Measurements from ENCODE around the gene GLRX5. TPM values are rescaled to one million over a fixed set of nuclear protein-coding genes. Genes with fewer than 3 reads are reported as not detected.

Gene GLRX5
- total RNA-seq (46.7 TPM), polyA plus RNA-seq (ENCODE audit: insufficient read depth, low read depth, low replicate concordance) (124 TPM)
- long read RNA-seq, donor 1, transcript GLRX5-201 (2 exons, 1,564 nt): major isoform, 50 of 61 reads
- long read RNA-seq, donor 1, partial matches to known transcripts: 0 of 61 reads
- long read RNA-seq, donor 1, other reads (novel, unspliced or antisense): 11 of 61 reads
- long read RNA-seq, donor 2, transcript GLRX5-201 (2 exons, 1,564 nt): major isoform, 67 of 115 reads
- long read RNA-seq, donor 2, partial matches to known transcripts: 48 of 115 reads
- long read RNA-seq, donor 2, other reads (novel, unspliced or antisense): 0 of 115 reads
- long read RNA-seq, donor 3, transcript GLRX5-201 (2 exons, 1,564 nt): major isoform, 54 of 99 reads
- long read RNA-seq, donor 3, partial matches to known transcripts: 45 of 99 reads
- long read RNA-seq, donor 3, other reads (novel, unspliced or antisense): 0 of 99 reads
- long read RNA-seq, donor 4, transcript GLRX5-201 (2 exons, 1,564 nt): major isoform, 59 of 78 reads
- long read RNA-seq, donor 4, partial matches to known transcripts: 0 of 78 reads
- long read RNA-seq, donor 4, other reads (novel, unspliced or antisense): 19 of 78 reads
- long read RNA-seq, donor 5, partial matches to known transcripts: 0 of 1 reads
- long read RNA-seq, donor 5, other reads (novel, unspliced or antisense): 0 of 1 reads
- long read RNA-seq, donor 6, transcript GLRX5-201 (2 exons, 1,564 nt): major isoform, 40 of 48 reads
- long read RNA-seq, donor 6, partial matches to known transcripts: 0 of 48 reads
- long read RNA-seq, donor 6, other reads (novel, unspliced or antisense): 8 of 48 reads
- long read RNA-seq, donor 7, transcript GLRX5-201 (2 exons, 1,564 nt): major isoform, 76 of 79 reads
- long read RNA-seq, donor 7, partial matches to known transcripts: 2 of 79 reads
- long read RNA-seq, donor 7, other reads (novel, unspliced or antisense): 1 of 79 reads
- long read RNA-seq, donor 8, transcript GLRX5-201 (2 exons, 1,564 nt): major isoform, 73 of 73 reads
- long read RNA-seq, donor 8, partial matches to known transcripts: 0 of 73 reads
- long read RNA-seq, donor 8, other reads (novel, unspliced or antisense): 0 of 73 reads
- long read RNA-seq, donor 9, transcript GLRX5-201 (2 exons, 1,564 nt): major isoform, 23 of 23 reads
- long read RNA-seq, donor 9, partial matches to known transcripts: 0 of 23 reads
- long read RNA-seq, donor 9, other reads (novel, unspliced or antisense): 0 of 23 reads
- long read RNA-seq, donor 10, transcript GLRX5-201 (2 exons, 1,564 nt): major isoform, 42 of 42 reads
- long read RNA-seq, donor 10, partial matches to known transcripts: 0 of 42 reads
- long read RNA-seq, donor 10, other reads (novel, unspliced or antisense): 0 of 42 reads

DNA sequence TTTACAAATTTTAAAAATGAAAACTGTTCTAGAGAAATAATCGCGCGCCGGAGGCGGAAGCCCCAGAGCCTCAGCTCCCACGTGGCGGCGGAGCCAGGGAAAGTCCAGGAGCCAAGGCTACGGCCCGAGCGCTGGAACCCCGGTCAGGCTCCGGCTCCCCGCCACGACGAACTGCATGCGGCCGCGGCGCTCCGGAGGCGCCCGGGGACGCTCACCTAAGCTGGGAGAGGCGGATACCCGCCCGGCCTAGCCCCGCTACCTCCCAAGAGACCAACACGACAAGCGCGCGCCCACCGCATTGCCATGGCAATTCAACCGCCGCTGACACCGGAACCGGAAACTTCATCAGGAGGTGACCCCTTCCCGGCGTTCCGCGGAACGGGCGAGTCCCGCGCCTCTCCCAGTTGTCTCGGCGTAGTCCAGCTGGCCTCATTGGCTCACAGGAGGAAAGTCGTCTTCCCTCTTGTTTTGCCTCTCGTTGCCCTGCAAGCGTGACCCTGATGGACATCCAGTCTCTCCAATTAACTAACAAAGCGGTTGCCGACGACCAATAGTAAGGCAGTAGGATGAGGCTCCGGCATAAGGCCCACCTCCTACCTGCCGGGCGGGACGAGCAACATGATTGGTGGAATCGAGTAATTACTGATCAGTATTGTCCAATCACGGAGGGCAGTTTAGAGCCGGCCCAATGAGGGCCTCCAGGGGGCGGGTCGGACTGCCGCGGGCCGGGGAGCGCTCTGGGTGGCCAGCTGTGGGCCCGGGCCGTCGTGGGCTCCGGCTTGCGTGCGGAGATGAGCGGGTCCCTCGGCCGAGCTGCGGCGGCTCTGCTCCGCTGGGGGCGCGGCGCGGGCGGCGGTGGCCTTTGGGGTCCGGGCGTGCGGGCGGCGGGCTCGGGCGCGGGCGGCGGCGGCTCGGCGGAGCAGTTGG is at the start of gene GLRX5:
Gene GLRX5 (plus strand): TSS at position 752 of the 927 bp plus-strand sequence. CDS start 40 bp downstream, at position 792.
- no peaks in the 10 kb centered on the region for H3K36me3 ChIP-seq (ENCODE audit: control insufficient read depth in 2 of 3, insufficient read depth in 3 of 3, low read length in 3 of 3)
- peaks cover 9 to 45% (median 31%) of the 10 kb centered on the region in 3 donors for H3K4me1 ChIP-seq (ENCODE audit: control insufficient read depth in 2 of 3, insufficient read depth in 2 of 3, low read depth in 1 of 3, low read length in 3 of 3)
- FAIRE-seq: peak; percentile 99
- TF ChIP-seq, protein P1, sequence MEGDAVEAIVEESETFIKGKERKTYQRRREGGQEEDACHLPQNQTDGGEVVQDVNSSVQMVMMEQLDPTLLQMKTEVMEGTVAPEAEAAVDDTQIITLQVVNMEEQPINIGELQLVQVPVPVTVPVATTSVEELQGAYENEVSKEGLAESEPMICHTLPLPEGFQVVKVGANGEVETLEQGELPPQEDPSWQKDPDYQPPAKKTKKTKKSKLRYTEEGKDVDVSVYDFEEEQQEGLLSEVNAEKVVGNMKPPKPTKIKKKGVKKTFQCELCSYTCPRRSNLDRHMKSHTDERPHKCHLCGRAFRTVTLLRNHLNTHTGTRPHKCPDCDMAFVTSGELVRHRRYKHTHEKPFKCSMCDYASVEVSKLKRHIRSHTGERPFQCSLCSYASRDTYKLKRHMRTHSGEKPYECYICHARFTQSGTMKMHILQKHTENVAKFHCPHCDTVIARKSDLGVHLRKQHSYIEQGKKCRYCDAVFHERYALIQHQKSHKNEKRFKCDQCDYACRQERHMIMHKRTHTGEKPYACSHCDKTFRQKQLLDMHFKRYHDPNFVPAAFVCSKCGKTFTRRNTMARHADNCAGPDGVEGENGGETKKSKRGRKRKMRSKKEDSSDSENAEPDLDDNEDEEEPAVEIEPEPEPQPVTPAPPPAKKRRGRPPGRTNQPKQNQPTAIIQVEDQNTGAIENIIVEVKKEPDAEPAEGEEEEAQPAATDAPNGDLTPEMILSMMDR (IDR thresholded peaks at IDR 0.05; ENCODE audit: borderline replicate concordance, extremely low read depth, insufficient read depth): peak; percentile 6
- peak within 1 kb of the TSS; percentile 83 to 88 (median 85) for H3K4me3 ChIP-seq (ENCODE audit: low read length in 3 of 3)
- no peaks in the 10 kb centered on the region for H3K9me3 ChIP-seq (ENCODE audit: control insufficient read depth in 2 of 3, insufficient read depth in 1 of 3, low read length in 3 of 3)
- peak within 1 kb of the TSS; percentile 41 to 75 (median 74) for H3K9ac ChIP-seq (ENCODE audit: low read length in 3 of 3)
- no peaks in the 10 kb centered on the region for H3K27me3 ChIP-seq (ENCODE audit: control insufficient read depth, insufficient read depth, low read length)
- intact Hi-C loops (cut with DNase I): loop anchor here (5.0 kb wide), 1 partner anchor 87 kb away; no protein-coding TSS in a partner anchor
- peak; percentile 99 to 100 (median 100) for DNase-seq
- peak within 1 kb of the TSS; percentile 50 to 54 for H3K27ac ChIP-seq (ENCODE audit: low read depth in 2 of 2, low read length in 2 of 2)

DNA sequence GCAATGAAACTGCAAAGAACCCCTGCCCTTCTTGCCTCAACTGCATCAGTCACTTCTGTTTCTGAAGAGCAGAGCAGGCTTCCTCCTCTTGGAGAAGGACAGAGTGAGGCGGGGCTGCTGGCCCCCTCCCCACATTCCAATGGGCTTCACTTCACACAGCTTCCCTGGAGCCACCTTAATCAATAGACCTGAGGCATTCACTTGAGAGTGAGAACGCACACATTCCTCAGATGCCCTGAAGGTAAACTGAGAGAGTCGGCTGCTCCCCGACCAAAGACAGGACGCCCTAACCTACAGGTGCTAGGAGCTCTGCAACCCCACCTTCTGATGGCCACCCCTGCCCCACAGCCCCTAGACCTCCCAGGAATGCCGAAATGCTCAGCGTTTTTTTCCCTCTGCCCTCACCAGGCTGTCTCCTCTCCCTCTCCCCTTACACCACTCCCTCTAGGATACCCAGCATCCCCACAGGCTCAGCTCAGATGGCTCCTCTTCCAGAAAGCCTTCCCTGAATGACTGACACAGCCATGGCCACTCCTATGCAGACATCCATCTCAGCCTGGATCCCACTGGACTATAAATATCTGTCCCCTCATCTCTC is 49.5 kb upstream of the GLRX5 start:
- FAIRE-seq: no peak

More for the DNA sequence above, 49.5 kb upstream of the GLRX5 start:
- intact Hi-C loops (cut with DNase I): no loop called here
- DNase-seq: peak in 1 of 5 donors; percentile 22
- Histone ChIP-seq H3K4me3 (ENCODE audit: low read length in 3 of 3) (no peak overlapping the region), H3K27me3 (ENCODE audit: control insufficient read depth, insufficient read depth, low read length) (no peaks in the 10 kb centered on the region), H3K9me3 (ENCODE audit: control insufficient read depth in 2 of 3, insufficient read depth in 1 of 3, low read length in 3 of 3) (no peaks in the 10 kb centered on the region), H3K4me1 (ENCODE audit: control insufficient read depth in 2 of 3, insufficient read depth in 2 of 3, low read depth in 1 of 3, low read length in 3 of 3) (peaks cover 0 to 20% (median 19%) of the 10 kb centered on the region in 3 donors), H3K36me3 (ENCODE audit: control insufficient read depth in 2 of 3, insufficient read depth in 3 of 3, low read length in 3 of 3) (no peaks in the 10 kb centered on the region), H3K27ac (ENCODE audit: low read depth in 2 of 2, low read length in 2 of 2) (no peak overlapping the region), H3K9ac (ENCODE audit: low read length in 3 of 3) (no peak overlapping the region)
- TF ChIP-seq, protein P1 (IDR thresholded peaks at IDR 0.05; ENCODE audit: borderline replicate concordance, extremely low read depth, insufficient read depth): no peak

Measured in kidney (tissue), 22 donors.